ENCODE measurements around the gene CNTNAP2.

The CNTNAP2 gene

DNA sequence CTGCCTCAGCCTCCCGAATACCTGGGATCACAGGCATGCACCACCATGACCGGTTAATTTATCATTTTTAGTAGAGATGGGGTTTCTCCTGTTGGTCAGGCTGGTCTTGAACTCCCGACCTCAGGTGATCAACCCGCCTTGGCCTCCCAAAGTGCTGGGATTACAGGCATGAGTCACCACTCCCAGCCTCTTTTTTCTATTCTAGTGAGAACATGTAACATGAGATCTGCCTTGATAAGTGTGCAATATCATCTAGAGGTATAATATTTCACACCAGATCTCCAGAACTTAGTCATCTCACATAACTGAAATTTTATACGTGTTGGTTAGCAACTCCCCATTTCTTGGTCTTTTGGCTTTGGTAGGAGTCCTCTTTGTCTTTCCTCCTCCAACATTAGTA is 656.9 kb downstream of the CNTNAP2 start:
- ATAC-seq (no peak), DNase-seq (no peak)

DNA sequence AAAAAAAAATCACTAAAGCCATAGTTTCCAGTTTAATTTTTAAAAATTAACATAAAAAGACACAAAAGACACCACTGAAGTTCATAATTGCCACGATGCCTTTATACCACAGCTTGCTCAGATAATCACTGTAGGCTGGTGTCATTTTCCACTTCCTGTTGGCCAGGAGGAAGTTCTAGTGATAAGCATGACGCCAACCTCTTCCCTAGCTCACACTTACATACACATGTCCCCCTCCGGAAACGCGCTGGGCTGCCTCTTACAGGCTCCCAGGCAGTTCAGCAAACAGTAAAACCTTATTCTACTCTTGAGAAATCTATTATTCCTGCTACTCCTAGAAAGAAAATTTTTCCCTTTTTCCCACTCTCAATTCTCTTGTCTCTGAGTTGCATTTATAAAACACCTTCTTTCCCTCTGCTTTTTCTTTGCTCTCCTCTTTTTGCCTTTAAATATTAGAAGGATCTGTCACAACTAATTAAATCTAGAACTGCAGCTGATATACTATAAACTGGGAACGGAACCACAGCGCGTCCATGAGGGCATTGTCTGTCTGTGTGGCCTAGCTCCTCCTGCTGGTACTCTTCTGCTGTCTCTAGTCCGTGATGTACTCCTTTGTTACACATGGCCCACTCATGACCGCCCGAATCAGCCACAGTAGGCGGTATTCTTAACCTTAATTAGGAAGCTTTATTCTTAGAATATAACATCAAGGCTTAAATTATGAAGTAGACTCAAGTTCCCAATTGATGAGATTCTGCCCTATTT is 664.9 kb downstream of the CNTNAP2 start:
- DNase-seq (no peak), ATAC-seq (no peak)

DNA sequence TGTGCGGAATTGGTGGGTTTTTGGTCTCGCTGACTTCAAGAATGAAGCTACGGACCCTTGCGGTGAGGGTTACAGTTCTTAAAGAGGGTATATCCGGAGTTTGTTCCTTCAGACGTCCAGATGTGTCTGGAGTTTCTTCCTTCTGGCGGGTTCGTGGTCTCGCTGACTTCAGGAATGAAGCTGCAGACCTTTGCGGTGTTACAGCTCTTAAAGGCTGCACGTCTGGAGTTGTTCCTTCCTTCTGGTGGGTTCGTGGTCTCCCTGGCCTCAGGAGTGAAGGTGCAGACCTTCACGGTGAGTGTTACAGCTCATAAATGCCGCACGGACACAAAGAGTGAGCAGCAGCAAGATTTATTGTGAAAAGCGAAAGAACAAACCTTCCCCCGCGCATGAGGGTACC is 670.7 kb downstream of the CNTNAP2 start:
- DNase-seq (no peak), ATAC-seq (no peak)

DNA sequence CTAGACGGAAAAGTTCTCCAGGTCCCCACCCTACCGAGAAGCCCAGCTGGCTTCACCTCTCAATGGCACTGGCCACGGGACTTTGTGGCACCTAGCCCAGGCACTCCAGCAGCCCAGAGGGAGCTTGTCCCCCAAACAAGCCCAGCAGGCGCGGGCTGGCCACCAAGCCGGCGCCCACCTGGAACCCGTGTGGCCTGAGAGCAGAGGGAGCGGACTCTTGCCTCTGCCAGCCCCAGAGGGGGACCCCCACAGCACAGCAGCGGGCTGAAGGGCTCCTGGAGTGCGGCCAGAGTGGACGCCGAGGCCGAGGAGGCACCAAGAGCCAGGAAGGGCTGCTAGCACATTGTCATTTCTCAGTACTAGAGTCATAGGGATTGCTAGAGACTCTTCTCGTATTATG is 671.4 kb downstream of the CNTNAP2 start:
- no peak for ATAC-seq
- no peak for DNase-seq

DNA sequence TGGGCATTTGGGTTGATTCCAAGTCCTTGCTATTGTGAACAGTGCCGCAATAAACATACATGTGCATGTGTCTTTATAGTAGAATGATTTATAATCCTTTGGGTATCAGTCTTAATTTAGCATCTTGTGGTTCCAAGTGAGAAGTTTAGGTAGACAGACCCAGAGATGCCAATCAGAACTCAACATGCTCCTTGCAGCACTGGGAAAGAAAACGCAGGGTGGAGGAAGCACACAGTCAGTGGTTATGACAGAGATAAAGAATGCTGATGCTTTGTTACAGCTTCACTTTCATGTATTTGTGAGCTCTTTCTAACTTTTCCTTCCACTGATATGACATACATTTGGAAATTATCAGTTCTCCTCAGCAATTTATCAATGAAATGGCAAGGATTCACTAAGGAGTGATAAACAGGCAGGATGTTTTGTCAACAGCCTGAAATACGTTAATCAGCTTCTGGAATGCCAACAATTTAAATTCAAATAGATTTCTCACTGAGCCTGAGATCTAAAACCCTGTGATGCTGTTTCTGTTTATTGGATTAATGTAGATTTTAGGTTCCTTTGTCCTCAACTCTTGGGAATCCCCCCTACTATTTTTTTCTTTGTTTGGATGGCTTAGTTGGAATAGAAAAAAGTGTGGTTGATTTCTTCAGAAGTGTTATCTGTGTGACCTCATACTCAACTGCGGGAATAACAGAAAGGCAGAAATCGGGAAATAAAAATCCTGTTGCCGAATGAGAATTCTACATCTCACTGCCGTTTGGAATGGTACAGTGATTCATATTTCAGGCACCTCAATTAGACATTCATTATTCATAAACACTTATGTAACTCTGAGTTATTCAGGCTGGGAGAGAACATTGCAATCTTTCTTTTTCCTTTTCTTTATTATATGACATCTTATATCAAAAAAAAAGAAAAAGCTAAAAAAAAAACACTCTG is 675.0 kb downstream of the CNTNAP2 start:
- DNase-seq, result no peak
- no peak for ATAC-seq

DNA sequence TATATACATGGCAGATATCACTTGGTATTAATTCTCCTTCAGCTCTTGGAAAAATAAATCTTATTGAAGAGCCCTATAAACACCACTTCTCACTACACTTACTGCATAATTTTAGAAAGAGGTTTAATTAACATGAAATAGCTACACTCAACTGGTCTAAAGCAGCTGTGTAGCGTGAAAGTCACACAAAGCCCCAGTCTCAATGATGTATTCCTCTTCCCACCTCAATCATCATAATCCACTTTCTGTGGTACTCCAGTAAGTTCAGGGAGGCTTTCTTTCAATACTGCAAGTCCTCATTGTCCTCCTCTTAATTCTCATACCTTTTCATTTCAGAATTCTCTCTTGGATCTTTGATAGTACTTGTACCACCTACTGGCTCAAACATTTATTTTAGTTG is 688.0 kb downstream of the CNTNAP2 start:
- ATAC-seq (no peak), DNase-seq (no peak)

DNA sequence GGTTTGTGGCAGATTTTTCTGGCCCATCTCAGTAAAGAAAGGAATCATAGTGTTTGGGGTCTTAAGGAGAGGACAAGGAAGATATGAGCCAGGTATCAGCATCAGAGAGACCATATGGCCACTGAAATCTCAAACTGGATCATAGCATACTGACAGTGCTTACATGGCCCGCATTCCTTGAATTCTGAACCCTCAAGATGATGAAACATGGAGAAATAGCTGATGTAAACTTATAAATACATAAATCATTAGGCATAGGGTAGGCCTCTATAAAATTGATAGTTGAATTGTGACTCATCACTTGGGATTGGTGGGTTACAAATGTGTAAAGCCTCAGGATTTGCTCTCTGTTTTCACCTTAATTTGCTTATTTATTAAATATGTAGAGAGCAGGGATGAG is 688.5 kb downstream of the CNTNAP2 start:
- ATAC-seq (no peak), DNase-seq (no peak)

DNA sequence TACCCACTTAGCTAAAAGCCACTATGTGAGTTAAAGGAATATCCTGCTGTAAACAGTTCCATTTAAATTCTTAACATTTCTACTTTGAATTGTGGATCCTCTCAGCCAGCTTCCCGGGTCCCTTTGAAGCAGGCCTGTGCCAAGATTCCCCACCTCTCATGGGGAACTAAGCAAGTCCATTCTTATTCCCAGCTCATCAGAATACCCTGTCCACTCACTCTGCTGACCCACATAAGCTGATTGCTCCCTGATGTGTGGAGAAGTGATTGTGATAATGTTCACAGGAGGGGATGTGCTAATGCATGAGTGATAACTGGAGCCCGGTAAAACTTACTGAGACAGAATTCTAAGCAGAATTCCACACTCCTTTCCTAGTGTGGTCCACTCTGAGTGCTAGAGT is 709.7 kb downstream of the CNTNAP2 start:
- ATAC-seq, result no peak
- no peak for DNase-seq

DNA sequence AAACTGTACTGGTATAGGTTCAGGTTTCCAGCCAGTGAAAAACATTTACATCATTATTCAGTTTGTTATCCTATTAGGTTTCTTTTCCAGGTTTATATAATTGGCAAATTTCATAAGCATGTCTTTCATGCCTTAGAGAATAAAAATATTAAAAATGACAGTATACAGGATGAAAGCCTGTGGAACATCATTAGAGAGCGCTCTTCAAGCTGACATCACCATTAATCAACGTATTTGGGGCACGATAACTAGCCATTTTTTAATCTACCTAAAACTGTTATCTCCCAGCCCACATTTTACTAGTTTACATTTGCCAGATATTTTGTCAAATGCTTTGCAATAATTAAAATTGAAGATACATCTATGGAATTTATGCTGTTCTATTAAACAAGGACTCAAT is 714.1 kb downstream of the CNTNAP2 start:
- ATAC-seq, result no peak
- DNase-seq, result no peak

DNA sequence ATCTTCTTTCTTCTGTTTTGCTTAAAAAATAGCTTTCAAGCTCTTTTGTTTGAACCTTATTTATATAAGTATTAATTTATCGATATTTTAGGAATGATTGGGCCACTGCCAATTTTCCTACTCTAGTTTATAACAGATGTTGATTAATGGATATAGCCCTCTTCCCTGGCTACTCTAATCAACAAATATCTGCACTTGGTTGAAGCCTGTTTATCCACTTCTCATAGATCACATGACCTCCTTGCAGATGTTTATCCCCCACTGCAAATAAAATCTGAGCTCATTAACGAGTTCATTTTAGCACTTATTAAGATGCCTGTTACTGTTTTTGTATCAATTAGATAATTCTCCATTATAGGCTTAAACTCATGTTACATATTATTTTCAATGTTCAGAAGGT is 715.3 kb downstream of the CNTNAP2 start:
- DNase-seq (no peak), ATAC-seq (no peak)

DNA sequence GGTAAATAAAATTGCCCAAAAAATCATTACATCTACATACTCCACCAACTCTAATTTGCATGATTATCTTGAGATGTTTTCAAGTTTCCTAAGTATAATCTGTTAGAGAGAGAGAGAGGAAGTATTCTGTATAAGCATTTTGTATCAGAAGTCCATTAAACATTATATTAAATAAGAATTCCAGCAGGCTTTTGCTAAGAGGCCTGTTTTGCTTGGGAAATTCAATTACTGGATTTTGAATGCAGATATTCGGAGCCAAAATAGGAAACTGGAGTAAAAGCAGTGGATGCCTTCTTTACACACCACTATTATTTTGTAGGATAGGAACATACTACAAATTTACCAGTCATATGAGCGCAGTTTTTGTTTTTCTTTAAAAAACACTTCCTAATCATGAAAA is 727.8 kb downstream of the CNTNAP2 start:
- no peak for DNase-seq
- no peak for ATAC-seq

DNA sequence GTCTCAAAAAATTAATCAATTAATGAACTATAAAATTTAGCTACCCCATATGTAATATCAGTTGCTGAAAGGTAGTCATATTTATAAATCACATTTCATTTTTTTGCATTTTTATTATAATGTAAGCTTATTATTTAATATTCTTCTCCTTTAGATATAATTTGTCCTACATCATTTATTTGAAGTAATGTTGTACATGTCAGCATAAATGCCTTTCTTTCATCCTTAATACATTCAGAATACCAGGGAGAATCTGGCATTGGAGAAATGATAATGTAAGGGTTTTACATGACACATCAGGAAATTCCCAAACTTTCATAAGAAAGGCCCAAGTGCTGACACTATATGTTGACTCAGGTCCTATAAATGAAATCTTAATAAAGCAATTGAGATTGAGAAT is 742.1 kb downstream of the CNTNAP2 start:
- DNase-seq, result no peak

DNA sequence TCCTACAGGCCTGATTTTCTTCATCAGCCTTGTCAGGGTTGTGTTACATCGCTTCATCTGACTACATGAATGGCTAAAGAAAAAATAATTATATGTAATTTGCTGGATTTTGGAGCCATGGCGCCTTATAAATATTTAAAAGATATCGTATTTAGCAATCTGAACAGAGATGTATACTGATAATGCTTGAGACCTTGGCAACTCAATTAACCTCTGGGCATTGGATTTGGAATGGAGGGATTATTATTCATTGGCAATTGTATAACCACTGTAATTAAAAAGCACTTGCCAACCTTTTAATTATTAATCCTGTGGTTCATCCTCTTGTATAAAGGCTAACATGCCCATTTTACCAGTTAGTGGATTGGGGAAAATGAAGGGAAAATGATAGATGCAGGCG is 745.1 kb downstream of the CNTNAP2 start:
- no peak for DNase-seq

More for the DNA sequence above, 742.1 kb downstream of the CNTNAP2 start:
- ATAC-seq, result no peak

DNA sequence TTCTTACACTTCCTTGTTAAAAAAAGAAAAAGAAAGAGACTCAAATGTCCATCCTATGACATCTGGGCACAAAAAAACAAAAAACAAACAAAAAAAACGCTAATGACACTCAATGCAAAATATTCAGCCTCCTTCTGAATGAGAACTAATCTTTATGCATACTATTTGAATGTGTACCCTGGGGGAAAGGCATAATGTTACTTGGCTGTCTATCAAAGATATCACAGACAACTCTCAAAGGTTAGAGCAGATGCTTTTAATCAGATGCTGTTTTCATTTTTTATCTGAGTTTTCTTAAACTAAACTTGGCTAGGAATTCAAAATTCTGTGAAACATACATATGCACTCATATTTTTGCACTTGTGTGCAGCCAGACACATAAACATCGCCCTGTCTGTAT is 745.8 kb downstream of the CNTNAP2 start:
- DNase-seq, result no peak
- no peak for ATAC-seq

More for the DNA sequence above, 745.1 kb downstream of the CNTNAP2 start:
- no peak for ATAC-seq

DNA sequence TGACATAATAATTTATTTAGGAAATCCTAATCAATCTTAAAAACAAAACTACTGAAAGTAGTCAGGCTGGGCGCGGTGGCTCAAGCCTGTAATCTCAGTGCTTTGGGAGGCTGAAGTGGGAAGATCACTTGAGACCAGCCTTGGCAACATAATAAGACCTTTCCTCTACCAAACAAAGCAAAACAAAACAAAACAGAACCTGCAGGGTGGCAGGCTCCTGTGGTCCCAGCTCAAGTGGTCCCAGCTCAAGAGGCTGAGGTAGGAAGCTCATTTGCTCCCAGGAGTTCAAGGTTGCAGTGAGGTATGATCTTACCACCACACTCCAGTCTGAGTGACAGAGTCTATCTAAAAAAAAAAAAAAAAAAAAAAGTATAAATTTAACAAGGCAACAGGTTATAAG is 748.0 kb downstream of the CNTNAP2 start:
- ATAC-seq (no peak), DNase-seq (no peak)

DNA sequence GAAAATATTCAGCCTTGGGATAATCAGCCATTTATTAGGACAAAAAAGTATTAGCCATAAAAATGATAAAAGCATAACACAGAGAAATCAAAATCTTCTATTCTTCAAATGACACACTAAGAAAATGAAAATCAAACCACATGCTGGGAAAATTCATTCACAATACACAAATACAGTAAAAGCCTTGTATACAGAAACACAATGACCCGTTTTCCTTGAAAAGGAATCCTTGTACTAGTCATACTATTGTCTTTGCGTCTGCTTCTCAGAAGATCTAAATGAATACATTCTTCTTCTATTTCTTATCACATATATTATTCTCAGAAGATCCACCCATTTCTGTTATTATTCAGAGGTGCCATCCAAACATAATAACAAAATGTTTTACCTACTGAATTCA is 749.1 kb downstream of the CNTNAP2 start:
- no peak for ATAC-seq
- no peak for DNase-seq

DNA sequence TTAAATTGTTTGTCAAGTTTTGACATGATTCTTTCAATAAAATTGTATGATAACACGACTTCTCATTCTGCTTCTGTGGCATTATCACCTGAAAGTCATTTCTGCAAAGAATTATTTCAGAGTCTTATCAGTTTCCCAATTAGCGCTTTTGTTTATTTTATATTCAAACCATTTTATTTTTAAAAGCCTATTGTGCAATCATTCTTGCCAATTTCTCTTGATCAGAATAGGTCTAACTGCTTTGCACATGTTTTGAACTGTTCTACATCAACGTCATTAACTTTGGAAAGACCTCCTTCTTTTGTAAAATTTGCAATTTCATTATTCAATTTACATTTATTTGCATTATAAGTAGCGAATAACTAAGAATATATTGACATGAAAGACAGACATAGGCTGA is 758.1 kb downstream of the CNTNAP2 start:
- ATAC-seq (no peak), DNase-seq (no peak)

DNA sequence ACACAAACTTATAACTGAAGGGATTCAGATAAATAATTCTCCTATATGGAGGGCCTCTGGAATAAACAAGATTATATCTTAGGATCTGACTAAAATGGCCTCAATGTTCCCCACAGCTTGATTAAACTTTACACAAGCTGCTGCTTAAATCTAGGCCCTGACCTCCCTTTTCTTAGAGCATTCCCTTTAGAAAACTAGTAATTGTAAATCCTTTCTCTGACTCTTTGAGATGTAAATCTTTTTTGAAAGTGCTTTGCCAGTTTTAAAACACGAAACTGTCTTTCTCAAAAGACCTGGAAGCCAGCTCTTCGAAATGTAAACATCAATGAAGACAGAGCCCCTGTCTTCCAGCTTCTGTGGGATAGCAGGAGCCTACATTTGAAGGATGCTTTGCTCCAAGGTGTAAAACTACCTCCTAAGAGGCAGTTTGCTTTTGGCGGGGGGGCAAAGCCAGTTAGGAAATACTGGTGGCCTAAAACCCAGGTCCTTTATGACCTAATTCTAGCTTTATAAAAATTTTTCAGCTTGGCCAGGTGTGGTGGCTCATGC is 758.7 kb downstream of the CNTNAP2 start:
- ATAC-seq, result no peak
- no peak for DNase-seq

DNA sequence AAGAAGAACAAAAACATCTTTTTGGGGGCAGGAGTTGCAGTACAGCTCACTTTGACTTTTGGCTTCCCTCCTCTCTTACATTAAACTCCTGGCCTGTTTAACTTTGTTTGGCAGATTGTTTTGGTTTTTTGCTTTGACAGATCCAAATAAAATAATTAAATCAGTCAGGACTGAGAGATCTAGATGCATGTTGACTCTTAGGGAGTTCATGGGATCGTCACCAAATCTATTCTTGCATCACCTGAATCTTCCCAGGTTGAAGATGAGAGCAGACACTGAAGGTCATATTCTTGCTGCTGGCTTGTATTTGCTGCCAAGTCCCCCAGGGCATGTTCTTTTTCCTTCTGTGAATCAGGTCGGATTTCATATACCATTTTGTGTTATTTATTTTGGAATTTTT is 759.4 kb downstream of the CNTNAP2 start:
- ATAC-seq (no peak), DNase-seq (no peak)

DNA sequence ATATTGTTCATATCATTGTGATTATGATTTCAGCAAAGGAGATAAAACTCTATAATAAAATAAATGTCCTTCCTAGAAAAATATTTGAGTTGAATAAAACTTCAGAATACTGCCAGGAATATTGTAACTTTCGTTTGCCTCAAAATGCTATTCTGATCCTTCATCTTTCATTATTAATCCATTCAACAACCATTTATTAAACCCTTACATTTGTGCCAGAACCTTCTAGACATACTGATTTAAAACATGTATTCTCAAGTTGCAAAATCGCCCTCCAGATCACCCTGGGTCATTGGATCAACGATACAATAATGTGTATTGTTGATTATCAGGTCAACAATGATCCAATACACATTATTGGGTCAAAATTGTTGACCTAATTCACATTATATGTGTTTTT is 759.8 kb downstream of the CNTNAP2 start:
- DNase-seq (no peak), ATAC-seq (no peak)

DNA sequence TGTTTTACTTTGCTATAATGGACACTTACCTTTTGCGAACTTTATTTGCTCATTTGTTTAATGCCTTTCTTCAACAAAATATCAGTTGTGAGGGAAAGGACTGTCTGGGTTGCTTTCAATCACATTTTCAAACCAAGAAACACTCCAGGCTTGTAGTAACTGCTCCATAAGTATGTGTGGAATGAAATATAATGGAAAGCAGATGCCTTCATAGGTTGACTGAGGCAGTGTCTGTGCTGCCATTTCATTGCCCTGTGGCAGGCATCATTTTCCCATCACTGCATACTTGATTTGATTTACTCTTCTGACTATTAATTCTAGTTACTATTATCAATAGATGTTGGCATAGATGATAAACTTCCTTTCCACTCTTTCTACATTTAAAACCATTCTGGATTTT is 762.3 kb downstream of the CNTNAP2 start:
- ATAC-seq (no peak), DNase-seq (no peak)

DNA sequence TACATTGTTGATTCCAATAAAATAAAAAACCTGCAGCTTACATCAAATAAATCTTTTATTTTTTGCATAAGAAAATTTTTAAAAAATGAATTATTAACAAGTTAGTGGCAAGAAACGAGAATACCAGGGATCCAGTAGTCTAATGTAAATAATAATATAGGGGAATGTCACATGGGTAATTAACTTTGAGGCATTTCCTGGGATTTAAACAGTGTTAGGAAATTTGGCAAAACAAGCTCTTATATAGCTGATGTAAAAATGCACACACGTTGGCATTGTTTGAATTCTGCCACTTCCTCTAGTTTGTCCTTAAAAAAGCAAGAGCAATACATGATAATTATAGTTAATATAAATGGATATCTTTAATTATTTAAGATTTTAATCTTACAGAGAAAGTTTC is 768.6 kb downstream of the CNTNAP2 start:
- DNase-seq (no peak), ATAC-seq (no peak)
